HepG2 (cell line): ENCODE results near the gene SLC2A8. TPM values are rescaled to one million over a fixed set of nuclear protein-coding genes. Genes with fewer than 3 reads are reported as not detected.

Experiments
- DMAP1 ChIP-seq: IDR thresholded peaks from 2 replicates; pipeline ENCODE4 v1.6.1; 2016
- JUNB ChIP-seq: sonication (generic); formaldehyde crosslinking; IDR thresholded peaks from 2 replicates; pipeline ENCODE4 v1.8.0; 2022; ENCODE audit warnings: missing genetic modification reagents, mild to moderate bottlenecking, borderline replicate concordance
- NAIF1 ChIP-seq: sonication (generic); formaldehyde crosslinking; IDR thresholded peaks from 2 replicates; pipeline ENCODE4 v1.5.0; 2020; ENCODE audit warnings: mild to moderate bottlenecking, missing genetic modification reagents, borderline replicate concordance
- NFIB ChIP-seq: sonication (generic); formaldehyde crosslinking; IDR thresholded peaks from 2 replicates; pipeline ENCODE4 v1.9.0; 2021; ENCODE audit warnings: missing genetic modification reagents, mild to moderate bottlenecking, borderline replicate concordance
- PHF5A ChIP-seq: IDR thresholded peaks from one replicate; pipeline ENCODE4 v1.6.1; 2018; ENCODE audit warnings: low read depth, missing genetic modification reagents; ENCODE audit not compliant: unreplicated experiment
- ZFX ChIP-seq: sonication (generic); formaldehyde crosslinking; IDR thresholded peaks from 2 replicates; pipeline ENCODE4 v1.4.0; 2020; ENCODE audit warnings: mild to moderate bottlenecking, low read depth, missing genetic modification reagents, moderate library complexity
- ZKSCAN5 ChIP-seq: sonication (generic); formaldehyde crosslinking; IDR thresholded peaks from 2 replicates; pipeline ENCODE4 v1.5.1; 2020; ENCODE audit warnings: mild to moderate bottlenecking, missing genetic modification reagents
- ZNF34 ChIP-seq: sonication (generic); formaldehyde crosslinking; IDR thresholded peaks from 2 replicates; pipeline ENCODE4 v1.4.0; 2020; ENCODE audit warnings: mild to moderate bottlenecking, missing genetic modification reagents, borderline replicate concordance
- ZNF501 ChIP-seq: sonication (generic); formaldehyde crosslinking; IDR thresholded peaks from 2 replicates; pipeline ENCODE4 v1.5.1; 2020; ENCODE audit warnings: mild to moderate bottlenecking, moderate library complexity, missing genetic modification reagents
- ZNF720 ChIP-seq: sonication (generic); formaldehyde crosslinking; IDR thresholded peaks from 2 replicates; pipeline ENCODE4 v1.4.0; 2020; ENCODE audit warnings: missing genetic modification reagents
- polyA plus RNA-seq, 8 experiments: library from polyadenylated mRNA; depleted of rRNA in 3 of 8; stranded (reverse) in 7 of 8; unstranded in 1 of 8; fragments of >200 nt; fragmentation: Illumina TruSeq in 4 of 8; extraction: Trizol in 4 of 8; gene quantifications; 2 replicates each; pipeline versions ENCODE4 v1.2.1 to v1.2.3, GENCODE V29; 2011 to 2016; ENCODE audit warnings: low read depth in 4 of 8, missing spikeins in 1 of 8, mixed read lengths in 1 of 8; ENCODE audit not compliant: insufficient read depth in 1 of 8
- total RNA-seq, 5 experiments: library from RNA; depleted of rRNA; stranded (reverse); fragments of >200 nt; fragmentation: Illumina TruSeq; extraction: Trizol; gene quantifications; 2 replicates each; pipeline ENCODE4 v1.2.3, GENCODE V29; 2016; ENCODE audit warnings: low read depth in 1 of 5
- TF ChIP-seq, protein P1 (sequence below): IDR thresholded peaks from 2 replicates; pipeline ENCODE4 v1.6.1; 2016; ENCODE audit warnings: missing genetic modification reagents, missing compliant biosample characterization
- TF ChIP-seq, protein P2 (sequence below): sonication (generic); formaldehyde crosslinking; IDR thresholded peaks from 2 replicates; pipeline ENCODE4; 2020; ENCODE audit warnings: missing genetic modification reagents, mild to moderate bottlenecking, borderline replicate concordance
- TF ChIP-seq, protein P3 (sequence below), 2 experiments: sonication (generic) in 1 of 2; formaldehyde crosslinking in 1 of 2; IDR thresholded peaks; 2 replicates each; pipeline versions ENCODE4 v1.5.1 to v1.6.1; 2011 to 2020; ENCODE audit warnings: borderline replicate concordance in 1 of 2, low read depth in 1 of 2, low read length in 1 of 2, mild to moderate bottlenecking in 1 of 2, missing genetic modification reagents in 1 of 2, moderate library complexity in 1 of 2
- TF ChIP-seq, protein P4 (sequence below): sonication (generic); formaldehyde crosslinking; conservative IDR thresholded peaks from 2 replicates; pipeline ENCODE4 v1.8.0; 2022; ENCODE audit warnings: mild to moderate bottlenecking, moderate library complexity, missing genetic modification reagents
- TF ChIP-seq, protein P5 (sequence below): sonication (generic); formaldehyde crosslinking; IDR thresholded peaks from 2 replicates; pipeline ENCODE4 v1.8.1; 2023; ENCODE audit warnings: mild to moderate bottlenecking, inconsistent platforms, moderate library complexity, missing genetic modification reagents, borderline replicate concordance
- TF ChIP-seq, protein P6 (sequence below): sonication (generic); formaldehyde crosslinking; IDR thresholded peaks from 2 replicates; pipeline ENCODE4 v1.5.0; 2020; ENCODE audit warnings: mild to moderate bottlenecking, missing genetic modification reagents

Gene SLC2A8
- total and polyA plus RNA-seq, 2 of the 13 experiments (the other 11 are each of a cell fraction or from before 2014, with no cell fraction given), result 22.6 to 48.6 TPM

DNA sequence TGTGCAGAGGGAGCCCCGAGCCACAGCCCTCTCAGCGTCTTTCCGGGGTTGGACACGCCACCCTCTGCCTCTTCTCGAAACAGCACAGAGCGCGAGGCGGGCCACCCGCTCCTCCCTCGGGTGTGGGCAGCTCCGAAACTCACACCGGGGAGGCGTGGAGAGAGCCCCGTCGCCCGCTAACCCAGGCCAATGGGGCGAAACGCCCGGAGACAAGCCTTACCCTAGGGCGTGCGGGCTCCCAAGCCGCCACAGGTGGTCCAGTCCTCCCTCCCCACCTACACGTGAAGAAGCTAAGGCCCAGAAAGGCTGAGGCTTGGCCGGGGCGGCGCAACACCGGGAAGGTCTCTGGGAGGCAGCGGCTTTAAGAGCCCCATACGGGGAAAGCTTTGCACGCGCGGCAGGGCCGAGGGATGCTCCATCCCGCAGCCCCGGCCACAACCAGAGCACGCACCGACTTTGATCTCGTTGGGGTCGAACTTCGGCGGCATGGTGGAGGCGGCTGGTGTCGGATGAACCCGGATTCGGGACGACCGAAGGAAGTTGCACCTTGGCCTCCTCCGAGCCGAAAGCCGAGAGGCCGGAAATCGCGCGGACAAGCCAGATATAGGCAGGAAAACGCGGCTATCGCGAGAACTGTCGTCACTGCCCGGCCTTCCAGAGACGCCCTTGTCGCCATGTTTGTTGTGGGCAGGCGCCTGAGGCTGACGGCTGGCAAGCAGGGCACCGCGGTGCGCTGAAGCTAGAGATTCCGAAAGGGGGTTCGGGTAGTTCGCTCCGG, 54.0 kb downstream of the SLC2A8 start, which contains the start of the genes LRSAM1 and RPL12 (continued):
- TF ChIP-seq, protein P1, sequence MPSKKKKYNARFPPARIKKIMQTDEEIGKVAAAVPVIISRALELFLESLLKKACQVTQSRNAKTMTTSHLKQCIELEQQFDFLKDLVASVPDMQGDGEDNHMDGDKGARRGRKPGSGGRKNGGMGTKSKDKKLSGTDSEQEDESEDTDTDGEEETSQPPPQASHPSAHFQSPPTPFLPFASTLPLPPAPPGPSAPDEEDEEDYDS (CRISPR knock-in tag), result peak; percentile 99
- TF ChIP-seq, protein P2, sequence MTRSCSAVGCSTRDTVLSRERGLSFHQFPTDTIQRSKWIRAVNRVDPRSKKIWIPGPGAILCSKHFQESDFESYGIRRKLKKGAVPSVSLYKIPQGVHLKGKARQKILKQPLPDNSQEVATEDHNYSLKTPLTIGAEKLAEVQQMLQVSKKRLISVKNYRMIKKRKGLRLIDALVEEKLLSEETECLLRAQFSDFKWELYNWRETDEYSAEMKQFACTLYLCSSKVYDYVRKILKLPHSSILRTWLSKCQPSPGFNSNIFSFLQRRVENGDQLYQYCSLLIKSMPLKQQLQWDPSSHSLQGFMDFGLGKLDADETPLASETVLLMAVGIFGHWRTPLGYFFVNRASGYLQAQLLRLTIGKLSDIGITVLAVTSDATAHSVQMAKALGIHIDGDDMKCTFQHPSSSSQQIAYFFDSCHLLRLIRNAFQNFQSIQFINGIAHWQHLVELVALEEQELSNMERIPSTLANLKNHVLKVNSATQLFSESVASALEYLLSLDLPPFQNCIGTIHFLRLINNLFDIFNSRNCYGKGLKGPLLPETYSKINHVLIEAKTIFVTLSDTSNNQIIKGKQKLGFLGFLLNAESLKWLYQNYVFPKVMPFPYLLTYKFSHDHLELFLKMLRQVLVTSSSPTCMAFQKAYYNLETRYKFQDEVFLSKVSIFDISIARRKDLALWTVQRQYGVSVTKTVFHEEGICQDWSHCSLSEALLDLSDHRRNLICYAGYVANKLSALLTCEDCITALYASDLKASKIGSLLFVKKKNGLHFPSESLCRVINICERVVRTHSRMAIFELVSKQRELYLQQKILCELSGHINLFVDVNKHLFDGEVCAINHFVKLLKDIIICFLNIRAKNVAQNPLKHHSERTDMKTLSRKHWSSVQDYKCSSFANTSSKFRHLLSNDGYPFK (CRISPR knock-in tag), result peak; percentile 78; the same call in 1 of the 2 replicates
- TF ChIP-seq, protein P3, sequence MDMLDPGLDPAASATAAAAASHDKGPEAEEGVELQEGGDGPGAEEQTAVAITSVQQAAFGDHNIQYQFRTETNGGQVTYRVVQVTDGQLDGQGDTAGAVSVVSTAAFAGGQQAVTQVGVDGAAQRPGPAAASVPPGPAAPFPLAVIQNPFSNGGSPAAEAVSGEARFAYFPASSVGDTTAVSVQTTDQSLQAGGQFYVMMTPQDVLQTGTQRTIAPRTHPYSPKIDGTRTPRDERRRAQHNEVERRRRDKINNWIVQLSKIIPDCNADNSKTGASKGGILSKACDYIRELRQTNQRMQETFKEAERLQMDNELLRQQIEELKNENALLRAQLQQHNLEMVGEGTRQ (IDR thresholded peaks at IDR 0.05; ENCODE audit: low read depth, low read length), result no peak
- TF ChIP-seq, protein P3 (CRISPR knock-in tag; IDR thresholded peaks at IDR 0.05; ENCODE audit: borderline replicate concordance), result peak; percentile 1; the same call in 1 of the 2 replicates
- TF ChIP-seq DMAP1 (CRISPR knock-in tag) (peak; percentile 97), NAIF1 (CRISPR knock-in tag) (no peak), ZKSCAN5 (no peak), ZNF720 (CRISPR knock-in tag) (no peak), NFIB (0 out of 2 replicates have a peak, but pooled peaks have one; percentile 12), ZFX (CRISPR knock-in tag) (peak; percentile 95), JUNB (CRISPR knock-in tag) (peak; percentile 42), PHF5A (CRISPR knock-in tag) (peak; percentile 89), ZNF34 (CRISPR knock-in tag) (peak; percentile 99), ZNF501 (CRISPR knock-in tag) (peak; percentile 77)
- TF ChIP-seq, protein P4, sequence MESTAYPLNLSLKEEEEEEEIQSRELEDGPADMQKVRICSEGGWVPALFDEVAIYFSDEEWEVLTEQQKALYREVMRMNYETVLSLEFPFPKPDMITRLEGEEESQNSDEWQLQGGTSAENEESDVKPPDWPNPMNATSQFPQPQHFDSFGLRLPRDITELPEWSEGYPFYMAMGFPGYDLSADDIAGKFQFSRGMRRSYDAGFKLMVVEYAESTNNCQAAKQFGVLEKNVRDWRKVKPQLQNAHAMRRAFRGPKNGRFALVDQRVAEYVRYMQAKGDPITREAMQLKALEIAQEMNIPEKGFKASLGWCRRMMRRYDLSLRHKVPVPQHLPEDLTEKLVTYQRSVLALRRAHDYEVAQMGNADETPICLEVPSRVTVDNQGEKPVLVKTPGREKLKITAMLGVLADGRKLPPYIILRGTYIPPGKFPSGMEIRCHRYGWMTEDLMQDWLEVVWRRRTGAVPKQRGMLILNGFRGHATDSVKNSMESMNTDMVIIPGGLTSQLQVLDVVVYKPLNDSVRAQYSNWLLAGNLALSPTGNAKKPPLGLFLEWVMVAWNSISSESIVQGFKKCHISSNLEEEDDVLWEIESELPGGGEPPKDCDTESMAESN (CRISPR knock-in tag), result peak; percentile 57
- TF ChIP-seq, protein P5, sequence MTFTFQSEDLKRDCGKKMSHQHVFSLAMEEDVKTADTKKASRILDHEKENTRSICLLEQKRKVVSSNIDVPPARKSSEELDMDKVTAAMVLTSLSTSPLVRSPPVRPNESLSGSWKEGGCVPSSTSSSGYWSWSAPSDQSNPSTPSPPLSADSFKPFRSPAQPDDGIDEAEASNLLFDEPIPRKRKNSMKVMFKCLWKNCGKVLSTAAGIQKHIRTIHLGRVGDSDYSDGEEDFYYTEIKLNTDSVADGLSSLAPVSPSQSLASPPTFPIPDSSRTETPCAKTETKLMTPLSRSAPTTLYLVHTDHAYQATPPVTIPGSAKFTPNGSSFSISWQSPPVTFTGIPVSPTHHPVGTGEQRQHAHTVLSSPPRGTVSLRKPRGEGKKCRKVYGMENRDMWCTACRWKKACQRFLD (CRISPR knock-in tag), result peak; percentile 82
- TF ChIP-seq, protein P6, sequence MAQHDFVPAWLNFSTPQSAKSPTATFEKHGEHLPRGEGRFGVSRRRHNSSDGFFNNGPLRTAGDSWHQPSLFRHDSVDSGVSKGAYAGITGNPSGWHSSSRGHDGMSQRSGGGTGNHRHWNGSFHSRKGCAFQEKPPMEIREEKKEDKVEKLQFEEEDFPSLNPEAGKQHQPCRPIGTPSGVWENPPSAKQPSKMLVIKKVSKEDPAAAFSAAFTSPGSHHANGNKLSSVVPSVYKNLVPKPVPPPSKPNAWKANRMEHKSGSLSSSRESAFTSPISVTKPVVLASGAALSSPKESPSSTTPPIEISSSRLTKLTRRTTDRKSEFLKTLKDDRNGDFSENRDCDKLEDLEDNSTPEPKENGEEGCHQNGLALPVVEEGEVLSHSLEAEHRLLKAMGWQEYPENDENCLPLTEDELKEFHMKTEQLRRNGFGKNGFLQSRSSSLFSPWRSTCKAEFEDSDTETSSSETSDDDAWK, result no peak
